Upper lobe of right lung (tissue), 1 donor: ENCODE results near the gene ATXN2L. TPM values are rescaled to one million over a fixed set of nuclear protein-coding genes. Genes with fewer than 3 reads are reported as not detected.

Experiments used
- ATAC-seq: fragments of 200-7000 bp; cut with Tn5 transposase; one replicate; pipeline ENCODE4 v1.9.1; 2020; ENCODE audit warnings: mild to moderate bottlenecking, moderate library complexity
- DNase-seq: peaks from one replicate; pipeline ENCODE4 v3.0.0-alpha.2; 2020
- H3K27ac ChIP-seq: fragments of 200-600 bp; one replicate; pipeline ENCODE4 v1.8.0; 2022
- H3K27me3 ChIP-seq: fragments of 200-600 bp; one replicate; pipeline ENCODE4 v1.8.0; 2022; ENCODE audit warnings: mild to moderate bottlenecking
- H3K36me3 ChIP-seq: fragments of 200-600 bp; one replicate; pipeline ENCODE4 v1.8.0; 2022
- H3K4me1 ChIP-seq: fragments of 200-600 bp; one replicate; pipeline ENCODE4 v1.8.0; 2022
- H3K4me3 ChIP-seq: fragments of 200-600 bp; one replicate; pipeline ENCODE4 v1.8.0; 2022; ENCODE audit warnings: mild to moderate bottlenecking
- H3K9me3 ChIP-seq: fragments of 200-600 bp; one replicate; pipeline ENCODE4 v1.8.0; 2022
- intact Hi-C: fragments of 100-400 bp; cut with DNase I; formaldehyde crosslinking; loops from one replicate; pipeline ENCODE4 v1.11.0; 2022
- total RNA-seq: library from RNA; stranded (reverse); fragmentation: NEBNext Ultra II Directional; extraction: Animal tissue kit (Norgen Biotek cat#: 25700); gene quantifications from one replicate; pipeline ENCODE4 v1.2.1, GENCODE V29; 2021
- TF ChIP-seq, protein P1 (sequence below): fragments of 200-600 bp; IDR thresholded peaks from one replicate; pipeline ENCODE4 v1.8.0; 2022; ENCODE audit warnings: antibody characterized with exemption
- donor health status: DM: no; HTN: yes; CAD: no; lungs with severe emphysema.

ATXN2L gene
- total RNA-seq, 1 donor from 2014 or later: 118 TPM

DNA sequence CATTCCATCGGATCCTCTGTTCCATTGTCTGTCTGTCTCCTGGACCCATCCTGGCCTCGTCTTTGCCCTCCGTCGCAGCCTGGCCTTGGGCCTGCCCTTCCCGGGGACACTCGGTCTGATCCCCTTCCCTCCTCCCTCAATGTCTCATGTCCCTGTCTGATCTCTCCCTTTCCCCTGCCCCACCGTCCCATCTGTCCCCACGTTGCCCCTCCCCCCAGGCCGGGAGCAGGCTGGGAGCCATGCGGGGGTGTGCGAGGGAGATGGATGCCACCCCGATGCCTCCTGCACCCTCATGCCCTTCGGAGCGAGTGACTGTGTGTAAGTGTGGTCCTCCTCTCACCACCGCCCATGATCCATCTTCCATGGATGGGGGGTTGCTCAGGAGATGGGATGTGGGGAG, 50.2 kb downstream of the ATXN2L start:
- H3K9me3 ChIP-seq: no peaks in the 10 kb centered on the region
- H3K4me1 ChIP-seq: no peaks in the 10 kb centered on the region
- DNase-seq: no peak
- H3K27ac ChIP-seq: no peak overlapping the region
- intact Hi-C loops: loop anchor here (10.0 kb wide), 1 partner anchor 52 kb away; the partner anchor contains the start of gene RABEP2
- ATAC-seq: no peak
- TF ChIP-seq, protein P1, sequence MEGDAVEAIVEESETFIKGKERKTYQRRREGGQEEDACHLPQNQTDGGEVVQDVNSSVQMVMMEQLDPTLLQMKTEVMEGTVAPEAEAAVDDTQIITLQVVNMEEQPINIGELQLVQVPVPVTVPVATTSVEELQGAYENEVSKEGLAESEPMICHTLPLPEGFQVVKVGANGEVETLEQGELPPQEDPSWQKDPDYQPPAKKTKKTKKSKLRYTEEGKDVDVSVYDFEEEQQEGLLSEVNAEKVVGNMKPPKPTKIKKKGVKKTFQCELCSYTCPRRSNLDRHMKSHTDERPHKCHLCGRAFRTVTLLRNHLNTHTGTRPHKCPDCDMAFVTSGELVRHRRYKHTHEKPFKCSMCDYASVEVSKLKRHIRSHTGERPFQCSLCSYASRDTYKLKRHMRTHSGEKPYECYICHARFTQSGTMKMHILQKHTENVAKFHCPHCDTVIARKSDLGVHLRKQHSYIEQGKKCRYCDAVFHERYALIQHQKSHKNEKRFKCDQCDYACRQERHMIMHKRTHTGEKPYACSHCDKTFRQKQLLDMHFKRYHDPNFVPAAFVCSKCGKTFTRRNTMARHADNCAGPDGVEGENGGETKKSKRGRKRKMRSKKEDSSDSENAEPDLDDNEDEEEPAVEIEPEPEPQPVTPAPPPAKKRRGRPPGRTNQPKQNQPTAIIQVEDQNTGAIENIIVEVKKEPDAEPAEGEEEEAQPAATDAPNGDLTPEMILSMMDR: no peak
- H3K27me3 ChIP-seq: no peaks in the 10 kb centered on the region
- peaks cover 47% of the 10 kb centered on the region for H3K36me3 ChIP-seq
- no peak overlapping the region for H3K4me3 ChIP-seq

DNA sequence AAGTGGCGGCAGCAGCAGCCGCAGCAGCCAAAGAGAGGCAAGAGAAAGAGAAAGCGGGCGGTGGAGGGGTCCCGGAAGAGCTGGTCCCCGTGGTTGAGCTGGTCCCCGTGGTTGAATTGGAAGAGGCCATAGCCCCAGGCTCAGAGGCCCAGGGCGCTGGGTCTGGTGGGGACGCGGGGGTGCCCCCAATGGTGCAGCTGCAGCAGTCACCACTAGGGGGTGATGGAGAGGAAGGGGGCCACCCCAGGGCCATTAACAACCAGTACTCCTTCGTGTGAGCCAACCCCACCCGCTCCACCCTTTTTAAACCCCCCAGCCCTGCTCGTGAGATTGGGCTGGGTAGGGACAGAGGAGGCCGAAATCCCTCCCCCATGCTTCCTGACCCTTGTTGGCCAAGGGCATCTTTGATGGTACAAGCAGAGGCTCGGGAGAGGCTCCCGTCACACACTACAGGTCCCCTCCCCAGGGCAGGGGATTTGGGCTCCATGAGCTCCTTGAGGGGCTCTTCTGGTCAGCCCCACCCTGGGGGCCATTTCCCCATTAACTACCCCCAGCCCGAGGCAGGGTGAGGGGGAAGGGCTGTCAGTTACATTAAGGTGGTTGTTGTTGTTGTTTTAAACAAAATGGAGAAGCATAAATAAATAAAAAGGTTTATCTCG, 50.9 kb downstream of the ATXN2L start:
- Histone ChIP-seq H3K27ac (no peak overlapping the region), H3K27me3 (no peaks in the 10 kb centered on the region), H3K4me1 (no peaks in the 10 kb centered on the region), H3K4me3 (no peak overlapping the region), H3K36me3 (peaks cover 39% of the 10 kb centered on the region), H3K9me3 (no peaks in the 10 kb centered on the region)
- intact Hi-C loops: loop anchor here (10.0 kb wide), 1 partner anchor 51 kb away; the partner anchor contains the start of gene RABEP2
- TF ChIP-seq, protein P1: peak; percentile 68
- ATAC-seq (peak; percentile 76), DNase-seq (peak; percentile 70)

DNA sequence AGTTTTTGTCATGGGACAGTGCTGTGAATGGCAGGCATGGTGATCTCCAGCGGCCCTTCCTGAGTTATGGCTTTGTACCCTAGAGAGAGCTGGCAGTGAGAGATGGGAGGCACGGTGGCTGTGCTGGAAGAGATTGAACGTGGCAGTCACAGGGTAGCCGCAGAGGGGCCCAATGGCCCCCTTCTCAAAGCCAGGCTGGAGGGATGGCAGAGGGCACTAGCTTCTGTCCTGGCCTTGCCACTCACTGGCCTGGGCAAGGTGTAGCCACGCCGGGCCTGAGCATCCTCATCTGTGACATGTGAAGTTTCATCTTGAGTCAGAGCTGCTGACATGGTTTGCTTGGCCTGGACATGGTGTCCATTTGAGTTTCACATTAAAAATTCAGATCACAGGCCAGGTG, 51.6 kb downstream of the ATXN2L start:
- ATAC-seq (no peak), DNase-seq (no peak)
- intact Hi-C loops: loop anchor here (10.0 kb wide), 1 partner anchor 50 kb away; the partner anchor contains the start of gene RABEP2
- H3K4me1 ChIP-seq: peaks cover 6% of the 10 kb centered on the region
- TF ChIP-seq, protein P1: no peak
- H3K4me3 ChIP-seq: no peak overlapping the region
- H3K9me3 ChIP-seq: no peaks in the 10 kb centered on the region
- H3K36me3 ChIP-seq: peaks cover 32% of the 10 kb centered on the region
- H3K27me3 ChIP-seq: no peaks in the 10 kb centered on the region
- no peak overlapping the region for H3K27ac ChIP-seq

DNA sequence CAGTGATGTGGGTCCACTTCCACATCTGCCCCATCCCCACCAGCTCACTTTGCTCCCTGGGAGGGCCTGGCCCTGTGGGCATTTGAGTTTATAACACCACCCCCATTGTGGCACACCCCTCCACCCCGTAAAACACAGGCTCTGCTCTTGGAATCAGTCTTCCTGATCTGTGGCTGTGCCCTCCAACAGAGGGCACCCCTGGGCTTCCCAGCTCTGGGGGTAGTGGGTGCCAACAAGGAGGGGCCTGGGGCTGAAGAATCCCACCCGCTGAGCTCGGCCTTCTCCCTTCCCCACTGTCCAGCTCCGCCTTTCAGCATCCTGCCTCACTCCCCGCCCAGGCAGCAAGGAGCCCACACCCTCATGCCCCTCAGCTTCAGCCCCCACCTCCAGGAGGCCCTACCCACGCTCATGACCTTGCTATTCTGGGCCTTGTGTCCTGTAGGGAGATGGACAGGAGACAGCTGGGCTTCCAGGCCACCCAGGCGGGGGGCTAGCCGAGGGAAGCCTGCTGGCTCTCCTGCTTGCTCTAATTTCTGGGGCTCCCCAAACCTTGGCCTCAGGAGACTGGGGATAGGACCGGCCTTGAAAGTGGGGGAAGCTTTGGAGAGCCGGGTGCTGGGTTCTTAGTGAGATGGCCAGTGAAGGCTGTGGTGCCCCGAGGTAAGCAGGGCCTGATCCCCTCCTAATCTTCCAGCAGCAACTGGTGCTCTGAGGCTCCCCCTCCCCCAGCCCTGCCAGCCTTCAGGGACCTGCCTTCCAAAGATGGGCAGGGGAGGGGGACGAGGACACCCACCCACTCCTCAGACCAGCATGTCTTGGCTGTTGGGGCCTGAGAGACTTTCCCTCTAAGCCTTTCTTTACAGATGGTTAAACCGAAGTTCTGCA, 52.6 kb downstream of the ATXN2L start:
- intact Hi-C loops: loop anchor here (10.0 kb wide), 1 partner anchor 49 kb away; the partner anchor contains the start of gene RABEP2
- TF ChIP-seq, protein P1: no peak
- Histone ChIP-seq H3K4me1 (peaks cover 10% of the 10 kb centered on the region), H3K4me3 (no peak overlapping the region), H3K27ac (no peak overlapping the region), H3K27me3 (no peaks in the 10 kb centered on the region), H3K9me3 (no peaks in the 10 kb centered on the region), H3K36me3 (peaks cover 22% of the 10 kb centered on the region)
- no peak for ATAC-seq
- DNase-seq: no peak

DNA sequence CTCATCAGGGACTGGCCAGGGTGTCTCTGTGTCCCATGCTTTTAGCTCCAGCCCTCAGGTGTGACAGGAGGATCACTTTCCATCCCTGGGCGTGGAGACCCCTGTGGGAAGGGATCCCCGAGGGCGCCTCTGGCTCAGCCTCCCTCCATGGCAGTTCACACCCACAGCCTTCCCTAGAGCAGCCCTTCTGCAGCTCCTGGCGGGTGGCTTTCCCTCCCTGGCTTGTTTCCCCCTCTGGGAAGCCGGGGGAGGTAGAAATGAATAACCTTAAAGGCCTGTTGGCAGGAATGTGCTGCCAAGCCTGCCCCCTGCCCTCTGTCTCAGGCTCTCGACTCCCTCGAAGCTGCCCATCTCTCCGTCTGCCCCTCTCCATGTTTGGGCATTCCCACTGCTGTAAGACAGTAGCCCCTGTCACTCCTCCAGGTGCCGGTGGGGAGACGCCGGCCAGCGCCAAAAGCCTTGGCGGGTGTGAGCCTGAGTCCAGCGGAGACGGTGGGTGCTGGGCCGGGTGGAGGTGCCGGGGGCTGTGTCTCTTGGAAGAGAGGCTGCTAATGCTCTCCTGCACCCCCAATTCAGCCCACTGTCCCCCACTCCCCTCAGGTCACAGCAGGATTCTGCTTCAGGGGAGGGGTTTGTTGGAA, 53.3 kb downstream of the ATXN2L start:
- H3K4me3 ChIP-seq: no peak overlapping the region
- ATAC-seq: no peak
- TF ChIP-seq, protein P1: no peak
- intact Hi-C loops: loop anchor here (10.0 kb wide), 1 partner anchor 49 kb away; the partner anchor contains the start of gene RABEP2
- H3K9me3 ChIP-seq: no peaks in the 10 kb centered on the region
- peaks cover 15% of the 10 kb centered on the region for H3K36me3 ChIP-seq
- no peaks in the 10 kb centered on the region for H3K27me3 ChIP-seq
- peaks cover 11% of the 10 kb centered on the region for H3K4me1 ChIP-seq
- no peak overlapping the region for H3K27ac ChIP-seq
- no peak for DNase-seq
